Kidney (tissue), 14 donors: ENCODE data around the gene CCDC149. TPM values are rescaled to one million over a fixed set of nuclear protein-coding genes. Genes with fewer than 3 reads are reported as not detected.

Source experiments
- DNase-seq, 5 donors: peaks; one replicate each; pipeline ENCODE4 v3.0.0-alpha.2; 2013 to 2020
- FAIRE-seq: peaks from 2 replicates; lab custom pipeline; 2012; peaks lifted over from hg19 to GRCh38; lab: Jason Lieb, UNC
- H3K27ac ChIP-seq, 2 donors: one replicate each; pipeline ENCODE4 v1.7.0; 2013; ENCODE audit warnings: low read depth in 2 of 2, low read length in 2 of 2, inconsistent platforms in 1 of 2
- H3K27me3 ChIP-seq: one replicate; pipeline ENCODE4 v1.7.1; 2013; ENCODE audit warnings: low read length, inconsistent platforms; ENCODE audit not compliant: control insufficient read depth, insufficient read depth
- H3K36me3 ChIP-seq, 3 donors: one replicate each; pipeline versions ENCODE4 v1.7.0 to v1.7.1; 2013; ENCODE audit warnings: low read length in 3 of 3, control low read depth in 1 of 3, inconsistent platforms in 1 of 3; ENCODE audit not compliant: insufficient read depth in 3 of 3, control insufficient read depth in 2 of 3
- H3K4me1 ChIP-seq, 3 donors: one replicate each; pipeline versions ENCODE4 v1.7.0 to v1.7.1; 2013; ENCODE audit warnings: low read length in 3 of 3, inconsistent platforms in 1 of 3, low read depth in 1 of 3; ENCODE audit not compliant: control insufficient read depth in 2 of 3, insufficient read depth in 2 of 3
- H3K4me3 ChIP-seq, 3 donors: one replicate each; pipeline versions ENCODE4 v1.7.0 to v1.8.1; 2013; ENCODE audit warnings: low read length in 3 of 3, control low read depth in 1 of 3, inconsistent platforms in 1 of 3
- H3K9ac ChIP-seq, 3 donors: one replicate each; pipeline versions ENCODE4 v1.7.0 to v1.7.1; 2013; ENCODE audit warnings: low read length in 3 of 3, control low read depth in 1 of 3, inconsistent platforms in 1 of 3
- H3K9me3 ChIP-seq, 3 donors: one replicate each; pipeline versions ENCODE4 v1.7.0 to v1.7.1; 2013; ENCODE audit warnings: low read length in 3 of 3, control low read depth in 1 of 3, inconsistent platforms in 1 of 3; ENCODE audit not compliant: control insufficient read depth in 2 of 3, insufficient read depth in 1 of 3
- CTCF ChIP-seq: IDR thresholded peaks from 3 replicates; pipeline ENCODE4 v1.5.1; 2012; ENCODE audit warnings: mild to moderate bottlenecking, moderate library complexity, borderline replicate concordance; ENCODE audit not compliant: insufficient read depth; ENCODE audit errors: extremely low read depth
- intact Hi-C: fragments of 100-400 bp; cut with DNase I; formaldehyde crosslinking; loops from one replicate; pipeline ENCODE4 v1.11.1; 2022
- polyA plus RNA-seq: library from polyadenylated mRNA; stranded (reverse); fragments of 350-450 nt; fragmentation: Illumina TruSeq; extraction: RNeasy Lipid Tissue Mini Kit (QIAGEN cat#74804); gene quantifications from one replicate; pipeline ENCODE4 v1.2.3, GENCODE V29; 2014; ENCODE audit warnings: low read depth, low replicate concordance; ENCODE audit not compliant: insufficient read depth
- total RNA-seq: library from RNA; stranded (reverse); fragmentation: NEBNext Ultra II Directional; extraction: Animal tissue kit (Norgen Biotek cat#: 25700); gene quantifications from one replicate; pipeline ENCODE4 v1.2.1, GENCODE V29; 2021
- donor health status: control.
- donor health status: control.
- donor health status: control.
- donor health status: control.
- donor health status: control.
- donor health status: DM: yes; HTN: yes; CAD: no.
- donor health status: Normal renal cell carcinoma (clear cell type).

The CCDC149 gene
- total and polyA plus RNA-seq, 2 donors from 2014 or later = 6.9 to 21.8 TPM

DNA sequence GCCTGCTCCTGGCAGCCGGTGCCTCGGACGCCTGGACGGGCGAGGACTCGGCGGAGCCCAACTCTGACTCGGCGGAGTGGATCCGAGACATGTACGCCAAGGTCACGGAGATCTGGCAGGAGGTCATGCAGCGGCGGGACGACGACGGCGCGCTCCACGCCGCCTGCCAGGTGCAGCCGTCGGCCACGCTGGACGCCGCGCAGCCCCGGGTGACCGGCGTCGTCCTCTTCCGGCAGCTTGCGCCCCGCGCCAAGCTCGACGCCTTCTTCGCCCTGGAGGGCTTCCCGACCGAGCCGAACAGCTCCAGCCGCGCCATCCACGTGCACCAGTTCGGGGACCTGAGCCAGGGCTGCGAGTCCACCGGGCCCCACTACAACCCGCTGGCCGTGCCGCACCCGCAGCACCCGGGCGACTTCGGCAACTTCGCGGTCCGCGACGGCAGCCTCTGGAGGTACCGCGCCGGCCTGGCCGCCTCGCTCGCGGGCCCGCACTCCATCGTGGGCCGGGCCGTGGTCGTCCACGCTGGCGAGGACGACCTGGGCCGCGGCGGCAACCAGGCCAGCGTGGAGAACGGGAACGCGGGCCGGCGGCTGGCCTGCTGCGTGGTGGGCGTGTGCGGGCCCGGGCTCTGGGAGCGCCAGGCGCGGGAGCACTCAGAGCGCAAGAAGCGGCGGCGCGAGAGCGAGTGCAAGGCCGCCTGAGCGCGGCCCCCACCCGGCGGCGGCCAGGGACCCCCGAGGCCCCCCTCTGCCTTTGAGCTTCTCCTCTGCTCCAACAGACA lies 113.1 kb downstream of the CCDC149 start:
- DNase-seq (peak in 4 of 5 donors; percentile 29 to 77 (median 53)), FAIRE-seq (no peak)
- intact Hi-C loops = no loop called here
- no peak overlapping the region for H3K9ac ChIP-seq
- H3K27me3 ChIP-seq = peaks cover 8% of the 10 kb centered on the region
- no peak overlapping the region for H3K4me3 ChIP-seq
- H3K27ac ChIP-seq = no peak overlapping the region
- no peaks in the 10 kb centered on the region for H3K9me3 ChIP-seq
- H3K36me3 ChIP-seq = no peaks in the 10 kb centered on the region
- TF ChIP-seq CTCF = no peak
- H3K4me1 ChIP-seq = peaks cover 0 to 7% (median 7%) of the 10 kb centered on the region in 3 donors

DNA sequence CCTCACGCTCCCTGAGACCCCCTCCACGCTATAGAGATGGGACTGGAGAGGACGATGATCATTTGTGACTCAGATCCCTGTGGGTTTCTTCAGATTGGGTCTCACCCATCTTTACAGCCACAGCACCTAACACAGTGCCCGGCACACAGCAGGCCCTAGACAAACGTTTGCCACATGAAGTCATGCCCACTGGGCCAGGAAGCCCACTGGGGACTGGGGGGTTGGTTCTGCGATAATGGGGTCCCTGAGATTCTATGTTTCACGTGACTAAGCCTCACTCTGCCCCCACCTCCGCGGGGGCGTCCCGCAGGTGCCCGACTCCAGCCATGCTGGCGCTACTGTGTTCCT lies 113.7 kb downstream of the CCDC149 start:
- FAIRE-seq = no peak
- Histone ChIP-seq H3K4me1 (peaks cover 0 to 13% (median 8%) of the 10 kb centered on the region in 3 donors), H3K9me3 (no peaks in the 10 kb centered on the region), H3K9ac (no peak overlapping the region), H3K4me3 (no peak overlapping the region), H3K27ac (no peak overlapping the region), H3K27me3 (peaks cover 8% of the 10 kb centered on the region), H3K36me3 (no peaks in the 10 kb centered on the region)
- DNase-seq = no peak
- TF ChIP-seq CTCF = no peak
- intact Hi-C loops = no loop called here

- peaks cover 0 to 13% (median 8%) of the 10 kb centered on the region in 3 donors for H3K4me1 ChIP-seq
- FAIRE-seq (no peak), DNase-seq (no peak)
- no peak overlapping the region for H3K9ac ChIP-seq
- TF ChIP-seq CTCF = no peak
- intact Hi-C loops = no loop called here
- no peak overlapping the region for H3K4me3 ChIP-seq
- no peaks in the 10 kb centered on the region for H3K36me3 ChIP-seq
- no peak overlapping the region for H3K27ac ChIP-seq
- H3K27me3 ChIP-seq = peaks cover 8% of the 10 kb centered on the region
- no peaks in the 10 kb centered on the region for H3K9me3 ChIP-seq
These were observed 114.7 kb downstream of the CCDC149 start for GRCh38 chr4:24798036-24798610.
